Aorta (tissue), 5 donors: ENCODE data around the gene SEMA3D. TPM values are rescaled to one million over a fixed set of nuclear protein-coding genes. Genes with fewer than 3 reads are reported as not detected.

Source experiments
- ATAC-seq: fragments of 200-7000 bp; cut with Tn5 transposase; one replicate; pipeline ENCODE4 v1.9.1; 2022; ENCODE audit warnings: moderate library complexity; ENCODE audit not compliant: low FRiP score
- DNase-seq, 2 donors: peaks; one replicate each; pipeline ENCODE4 v3.0.0-alpha.2; 2020
- H3K27ac ChIP-seq, 2 donors: one replicate each; pipeline ENCODE4 v1.5.1; 2013; ENCODE audit warnings: low read length in 2 of 2, mild to moderate bottlenecking in 2 of 2, moderate library complexity in 2 of 2, control low read depth in 1 of 2, inconsistent platforms in 1 of 2, low read depth in 1 of 2
- H3K27me3 ChIP-seq, 2 donors: one replicate each; pipeline ENCODE4 v1.6.1; 2013; ENCODE audit warnings: control low read depth in 1 of 2, low read length in 1 of 2, mild to moderate bottlenecking in 1 of 2, moderate library complexity in 1 of 2; ENCODE audit not compliant: insufficient read depth in 2 of 2, control insufficient read depth in 1 of 2
- H3K36me3 ChIP-seq, 2 donors: one replicate each; pipeline ENCODE4 v1.6.1; 2013; ENCODE audit warnings: control low read depth in 1 of 2, low read length in 1 of 2, mild to moderate bottlenecking in 1 of 2; ENCODE audit not compliant: insufficient read depth in 2 of 2, control insufficient read depth in 1 of 2
- H3K4me1 ChIP-seq, 2 donors: one replicate each; pipeline ENCODE4 v1.6.1; 2013; ENCODE audit warnings: low read length in 2 of 2, control low read depth in 1 of 2, mild to moderate bottlenecking in 1 of 2, moderate library complexity in 1 of 2; ENCODE audit not compliant: insufficient read depth in 2 of 2, control insufficient read depth in 1 of 2
- H3K4me3 ChIP-seq, 2 donors: one replicate each; pipeline ENCODE4 v1.5.1; 2013; ENCODE audit warnings: low read length in 2 of 2, control low read depth in 1 of 2, mild to moderate bottlenecking in 1 of 2
- H3K9me3 ChIP-seq: one replicate; pipeline ENCODE4 v1.6.1; 2013; ENCODE audit warnings: mild to moderate bottlenecking, low read length; ENCODE audit not compliant: control insufficient read depth
- WGBS, 2 donors: extraction: QIAGEN DNeasy Blood & Tissue Kit; methylation state at CpG; one replicate each; pipeline ENCODE4 v1.1.7; 2013; 5-methylcytosine and 5-hydroxymethylcytosine counted together
- intact Hi-C, 2 donors: fragments of 100-400 bp; cut with DNase I; formaldehyde crosslinking; loops; one replicate each; pipeline versions ENCODE4 v1.14.2 to v1.15.0; 2022
- polyA plus RNA-seq, 2 donors: library from polyadenylated mRNA; stranded (reverse); fragments of 200-250 nt; gene quantifications; one replicate each; pipeline ENCODE4 v1.2.3, GENCODE V29; 2013
- total RNA-seq, 2 donors: library from RNA; stranded (reverse); fragmentation: NEBNext Ultra II Directional; extraction: Animal tissue kit (Norgen Biotek cat#: 25700); gene quantifications; one replicate each; pipeline ENCODE4 v1.2.1, GENCODE V29; 2021
- donor health status: healthy with polysubstance abuse.
- donor health status: Bipolar disorder and iron deficiency.
- donor health status: DM: no; HTN: no; CAD: no.
- donor health status: DM: no; HTN: no; CAD: no.
- donor health status: DM: yes; HTN: yes; CAD: no.

SEMA3D gene
- total and polyA plus RNA-seq, 4 donors: 3.5 to 50.7 (median 20.0) TPM

DNA sequence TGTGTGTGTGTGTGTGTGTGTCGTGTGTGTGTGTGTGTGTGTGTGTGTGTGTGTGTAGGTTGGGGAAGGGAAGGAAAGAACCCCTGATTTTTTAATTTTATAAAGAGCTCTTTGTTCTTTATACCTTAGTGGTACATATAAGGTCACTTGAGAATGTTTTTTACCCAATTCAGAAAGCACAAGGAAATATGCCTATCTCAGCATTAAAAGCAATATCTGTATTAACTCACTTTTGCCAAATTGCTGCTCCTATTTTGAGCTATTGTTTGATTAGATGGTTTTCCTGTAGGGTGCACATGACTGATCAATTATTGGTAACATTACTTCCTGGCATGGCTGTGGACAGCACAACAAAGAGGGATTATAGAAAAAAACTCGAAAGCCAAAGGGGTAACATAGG is 60.5 kb downstream of the SEMA3D start:
- H3K4me3 ChIP-seq: no peak overlapping the region
- no peaks in the 10 kb centered on the region for H3K27me3 ChIP-seq
- 93 to 94% methylated on average over 2 of the region's 2 CpGs for WGBS, 2 donors
- H3K36me3 ChIP-seq: no peaks in the 10 kb centered on the region
- H3K27ac ChIP-seq: no peak overlapping the region
- ATAC-seq: no peak
- no peaks in the 10 kb centered on the region for H3K9me3 ChIP-seq
- H3K4me1 ChIP-seq: no peaks in the 10 kb centered on the region
- intact Hi-C loops: no loop called here
- no peak for DNase-seq

DNA sequence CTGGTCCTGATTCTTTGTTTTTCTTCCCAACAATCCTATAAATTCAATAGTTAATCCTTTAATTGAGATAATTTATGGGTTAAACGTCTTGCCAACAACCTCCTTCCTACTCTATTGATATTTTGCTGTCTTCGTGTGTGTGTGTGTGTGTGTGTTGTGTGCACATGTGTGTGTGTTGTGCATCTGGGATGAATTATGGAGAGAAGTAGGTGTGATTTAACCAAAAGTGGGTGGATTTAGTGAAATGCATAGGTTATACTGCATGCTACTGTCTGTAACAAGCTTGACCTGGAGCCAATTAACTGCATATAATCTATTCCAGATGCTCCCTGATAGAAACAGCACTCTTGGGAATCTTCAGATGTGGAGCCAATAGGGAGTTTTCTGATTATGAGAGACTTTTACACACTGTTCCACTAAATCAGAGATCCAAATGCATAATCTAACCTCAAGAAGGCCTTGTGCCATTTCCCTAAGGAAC is 61.2 kb downstream of the SEMA3D start:
- ATAC-seq (no peak), DNase-seq (no peak)
- Histone ChIP-seq H3K9me3 (no peaks in the 10 kb centered on the region), H3K36me3 (no peaks in the 10 kb centered on the region), H3K4me1 (no peaks in the 10 kb centered on the region), H3K4me3 (no peak overlapping the region), H3K27me3 (no peaks in the 10 kb centered on the region), H3K27ac (no peak overlapping the region)
- intact Hi-C loops: no loop called here
- 58 to 74% methylated on average over 2 of the region's 2 CpGs for WGBS, 2 donors

DNA sequence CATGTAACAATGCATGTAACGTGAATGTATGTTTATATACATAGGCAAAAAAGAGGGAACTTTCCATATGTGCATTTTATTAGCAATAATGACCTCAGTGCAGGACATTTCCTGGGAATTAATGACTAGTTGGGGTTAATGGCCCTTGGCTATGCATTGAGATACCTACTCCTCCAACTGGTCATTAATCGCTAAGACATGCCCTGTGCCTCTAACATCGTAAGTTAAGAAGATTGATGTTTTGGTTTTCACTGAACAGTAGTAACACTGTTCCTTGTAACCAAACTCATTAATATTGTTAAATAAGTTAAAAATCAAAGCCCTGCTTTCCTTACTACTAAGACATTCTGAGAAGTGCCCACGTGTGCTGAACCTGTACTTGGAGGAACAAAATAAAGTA is 61.7 kb downstream of the SEMA3D start:
- Histone ChIP-seq H3K4me3 (no peak overlapping the region), H3K27ac (no peak overlapping the region), H3K36me3 (no peaks in the 10 kb centered on the region), H3K9me3 (no peaks in the 10 kb centered on the region), H3K4me1 (no peaks in the 10 kb centered on the region), H3K27me3 (no peaks in the 10 kb centered on the region)
- 96 to 97% methylated on average over 4 of the region's 4 CpGs for WGBS, 2 donors
- ATAC-seq: no peak
- intact Hi-C loops: no loop called here
- no peak for DNase-seq

DNA sequence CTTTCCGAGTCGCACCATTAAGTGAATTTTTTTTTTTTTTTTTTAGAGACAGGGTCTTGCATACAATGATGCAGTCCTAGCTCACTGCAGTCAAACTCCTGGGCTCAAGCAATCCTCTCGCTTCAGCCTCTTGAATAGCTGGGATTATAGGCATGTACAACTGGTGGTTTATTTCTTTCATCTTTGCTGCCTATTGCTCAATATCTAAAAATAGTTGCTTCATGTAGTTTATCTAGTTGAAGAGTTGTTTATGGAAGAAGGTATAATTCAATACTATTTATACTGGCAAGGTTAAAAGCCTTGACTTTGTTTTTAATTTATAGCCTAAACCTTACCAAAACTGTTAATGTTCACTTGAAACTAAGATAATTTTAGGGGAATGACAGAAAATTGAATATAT is 66.9 kb downstream of the SEMA3D start:
- 95 to 99% methylated on average over 3 of the region's 3 CpGs for WGBS, 2 donors
- ATAC-seq (no peak), DNase-seq (no peak)
- H3K27ac ChIP-seq: no peak overlapping the region
- intact Hi-C loops: no loop called here
- H3K4me1 ChIP-seq: no peaks in the 10 kb centered on the region
- no peaks in the 10 kb centered on the region for H3K36me3 ChIP-seq
- no peaks in the 10 kb centered on the region for H3K9me3 ChIP-seq
- no peak overlapping the region for H3K4me3 ChIP-seq
- H3K27me3 ChIP-seq: no peaks in the 10 kb centered on the region

DNA sequence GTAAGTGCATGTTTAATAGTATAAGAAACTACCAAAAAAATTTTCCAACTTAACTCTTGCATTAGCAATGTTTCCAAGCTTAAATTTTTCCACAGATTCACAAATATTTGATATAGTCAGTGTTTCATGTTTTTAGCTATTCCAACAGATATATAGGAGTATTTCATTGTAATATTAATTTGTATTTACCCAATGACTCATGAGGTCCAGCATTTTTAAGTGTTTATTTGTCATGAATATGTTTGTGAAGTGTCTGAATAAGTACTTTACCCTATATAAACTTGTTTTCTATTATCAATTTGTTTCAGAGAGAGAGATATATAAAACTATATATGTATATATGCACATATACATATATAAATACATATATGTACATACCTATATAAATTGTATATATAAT is 71.0 kb downstream of the SEMA3D start:
- Histone ChIP-seq H3K9me3 (no peaks in the 10 kb centered on the region), H3K27ac (no peak overlapping the region), H3K27me3 (no peaks in the 10 kb centered on the region), H3K36me3 (no peaks in the 10 kb centered on the region), H3K4me1 (no peaks in the 10 kb centered on the region), H3K4me3 (no peak overlapping the region)
- intact Hi-C loops: no loop called here
- ATAC-seq (no peak), DNase-seq (no peak)

DNA sequence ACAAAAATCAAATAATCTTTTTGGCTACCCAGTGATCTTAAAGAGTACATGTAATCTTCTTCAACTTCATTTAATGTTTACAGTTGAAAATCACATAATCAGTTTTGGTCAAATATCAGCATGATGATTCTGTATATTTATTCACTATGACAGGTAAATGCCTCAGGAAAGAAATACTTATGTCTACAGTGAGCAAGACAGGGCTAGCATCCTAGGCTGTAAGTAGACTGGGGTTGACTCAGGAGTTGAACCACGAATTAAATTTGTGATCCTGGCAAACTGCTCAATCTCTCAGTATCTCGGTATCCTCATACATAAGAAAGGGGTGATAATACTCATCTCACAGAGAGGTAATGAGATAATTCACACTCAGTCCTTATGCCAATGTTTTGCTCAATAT is 71.8 kb downstream of the SEMA3D start:
- Histone ChIP-seq H3K36me3 (no peaks in the 10 kb centered on the region), H3K27ac (no peak overlapping the region), H3K27me3 (no peaks in the 10 kb centered on the region), H3K4me1 (no peaks in the 10 kb centered on the region), H3K4me3 (no peak overlapping the region), H3K9me3 (no peaks in the 10 kb centered on the region)
- intact Hi-C loops: no loop called here
- WGBS, 2 donors: 69 to 87% methylated on average over 2 of the region's 2 CpGs
- DNase-seq: no peak
- no peak for ATAC-seq

DNA sequence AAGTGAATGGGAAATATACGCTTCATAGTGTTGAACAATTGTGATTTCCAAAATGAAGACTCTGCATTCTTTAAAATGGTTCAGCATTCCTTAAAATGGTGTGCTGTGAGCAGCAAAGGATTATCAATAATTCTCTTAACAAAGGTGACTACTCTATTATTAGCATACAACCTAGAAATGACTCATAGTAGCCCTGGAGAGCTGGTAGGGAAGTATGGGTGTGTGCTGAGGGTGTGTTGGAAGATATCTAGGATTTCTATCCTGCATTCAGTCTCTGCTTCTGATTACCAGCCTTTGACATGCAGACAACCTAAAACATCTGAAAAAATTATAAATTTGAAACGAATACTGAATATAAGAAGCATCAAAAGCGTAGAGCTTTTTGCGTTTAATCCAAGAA is 72.5 kb downstream of the SEMA3D start:
- Histone ChIP-seq H3K9me3 (no peaks in the 10 kb centered on the region), H3K36me3 (no peaks in the 10 kb centered on the region), H3K4me3 (no peak overlapping the region), H3K4me1 (no peaks in the 10 kb centered on the region), H3K27ac (no peak overlapping the region), H3K27me3 (no peaks in the 10 kb centered on the region)
- DNase-seq (no peak), ATAC-seq (no peak)
- intact Hi-C loops: no loop called here
- 92% methylated on average over 4 of the region's 4 CpGs for WGBS, 2 donors

DNA sequence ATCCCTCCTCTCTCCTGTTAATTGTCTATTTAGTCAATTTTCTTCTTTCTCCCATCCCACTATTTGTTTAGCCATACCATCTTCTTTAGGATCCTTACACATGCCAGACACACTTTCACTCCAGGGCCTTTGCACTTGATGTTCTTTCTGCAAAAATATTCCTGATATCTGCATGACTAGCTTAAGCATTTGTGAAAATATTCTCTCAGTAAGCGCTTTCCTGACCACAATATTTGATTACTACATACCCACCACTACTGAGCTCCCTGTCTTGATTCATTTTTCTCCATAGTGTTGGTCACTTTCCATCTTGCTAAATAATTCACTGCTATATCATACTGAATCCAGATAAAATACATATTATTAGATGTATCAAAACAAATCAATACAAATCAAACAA is 75.1 kb downstream of the SEMA3D start:
- no peaks in the 10 kb centered on the region for H3K9me3 ChIP-seq
- H3K27me3 ChIP-seq: no peaks in the 10 kb centered on the region
- H3K27ac ChIP-seq: no peak overlapping the region
- H3K4me3 ChIP-seq: no peak overlapping the region
- ATAC-seq (no peak), DNase-seq (no peak)
- H3K4me1 ChIP-seq: no peaks in the 10 kb centered on the region
- intact Hi-C loops: no loop called here
- H3K36me3 ChIP-seq: no peaks in the 10 kb centered on the region
- WGBS, 2 donors: 93 to 100% methylated on average over 1 of the region's 1 CpG

DNA sequence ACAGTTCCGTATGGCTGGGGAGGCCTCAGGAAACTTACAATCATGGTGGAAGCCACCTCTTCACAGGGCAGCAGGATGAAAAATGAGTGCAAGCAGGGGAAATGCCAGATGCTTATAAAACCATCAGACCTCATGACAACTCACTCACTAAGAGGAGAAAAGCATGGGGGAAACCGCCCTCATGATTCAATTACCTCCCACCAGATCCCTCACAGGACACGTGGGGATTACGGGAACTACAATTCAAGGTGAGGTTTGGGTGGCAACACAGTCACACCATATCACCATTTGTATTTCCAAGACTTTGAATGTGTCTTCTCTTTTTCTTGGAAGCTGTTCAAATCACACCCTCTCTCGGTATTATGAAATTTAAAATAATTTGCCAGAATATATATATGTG is 80.1 kb downstream of the SEMA3D start:
- H3K27ac ChIP-seq: no peak overlapping the region
- no peak for DNase-seq
- no peak for ATAC-seq
- H3K27me3 ChIP-seq: no peaks in the 10 kb centered on the region
- 95 to 97% methylated on average over 5 of the region's 5 CpGs for WGBS, 2 donors
- H3K4me3 ChIP-seq: no peak overlapping the region
- no peaks in the 10 kb centered on the region for H3K9me3 ChIP-seq
- H3K4me1 ChIP-seq: peaks cover 0 to 6% of the 10 kb centered on the region in 2 donors
- intact Hi-C loops: no loop called here
- no peaks in the 10 kb centered on the region for H3K36me3 ChIP-seq
